Stomach smooth muscle (tissue), 2 donors: ENCODE results near the gene COL5A2.

Source experiments
- H3K27ac ChIP-seq: one replicate; pipeline ENCODE4 v1.7.0; 2013; ENCODE audit warnings: mild to moderate bottlenecking, low read length, inconsistent platforms
- H3K27me3 ChIP-seq, 2 donors: one replicate each; pipeline ENCODE4 v1.7.0; 2013; ENCODE audit warnings: low read length in 2 of 2; ENCODE audit not compliant: insufficient read depth in 2 of 2, control insufficient read depth in 1 of 2
- H3K36me3 ChIP-seq, 2 donors: one replicate each; pipeline ENCODE4 v1.7.0; 2013; ENCODE audit warnings: low read length in 2 of 2; ENCODE audit not compliant: control insufficient read depth in 2 of 2, insufficient read depth in 2 of 2
- H3K4me1 ChIP-seq: one replicate; pipeline ENCODE4 v1.7.0; 2013; ENCODE audit warnings: low read length; ENCODE audit not compliant: control insufficient read depth, insufficient read depth
- H3K4me3 ChIP-seq, 2 donors: one replicate each; pipeline ENCODE4 v1.7.0; 2013; ENCODE audit warnings: low read length in 2 of 2
- H3K9ac ChIP-seq, 2 donors: one replicate each; pipeline ENCODE4 v1.7.0; 2013; ENCODE audit warnings: low read length in 2 of 2, mild to moderate bottlenecking in 1 of 2
- H3K9me3 ChIP-seq, 2 donors: one replicate each; pipeline ENCODE4 v1.7.0; 2013; ENCODE audit warnings: low read length in 2 of 2; ENCODE audit not compliant: control insufficient read depth in 2 of 2
- donor health status: healthy.
- donor health status: Pancreatic carcinoma.

Gene COL5A2

DNA sequence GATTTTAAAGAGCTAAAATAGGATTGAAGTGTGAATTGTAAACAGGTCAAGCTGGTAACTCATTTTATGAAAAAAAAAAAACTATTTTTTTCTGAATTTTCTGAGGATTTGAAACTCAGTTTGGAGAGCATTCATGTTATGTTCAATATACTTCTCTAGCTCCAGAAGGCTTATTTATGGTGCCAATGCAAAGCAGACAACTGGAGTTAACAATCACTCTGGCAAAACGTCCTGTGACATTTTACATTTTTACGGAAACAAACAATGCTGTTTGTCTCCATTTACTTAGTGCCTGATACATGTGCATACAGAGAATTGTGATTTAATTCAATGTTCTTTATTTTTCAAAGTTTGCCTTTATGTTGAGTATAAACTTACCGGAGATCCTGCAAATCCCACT, 96.0 kb downstream of the COL5A2 start:
- Histone ChIP-seq H3K4me3 (no peak overlapping the region), H3K27ac (no peak overlapping the region), H3K9ac (no peak overlapping the region), H3K4me1 (no peaks in the 10 kb centered on the region), H3K36me3 (peaks cover 17 to 19% of the 10 kb centered on the region in 2 donors), H3K9me3 (no peaks in the 10 kb centered on the region), H3K27me3 (no peaks in the 10 kb centered on the region)

DNA sequence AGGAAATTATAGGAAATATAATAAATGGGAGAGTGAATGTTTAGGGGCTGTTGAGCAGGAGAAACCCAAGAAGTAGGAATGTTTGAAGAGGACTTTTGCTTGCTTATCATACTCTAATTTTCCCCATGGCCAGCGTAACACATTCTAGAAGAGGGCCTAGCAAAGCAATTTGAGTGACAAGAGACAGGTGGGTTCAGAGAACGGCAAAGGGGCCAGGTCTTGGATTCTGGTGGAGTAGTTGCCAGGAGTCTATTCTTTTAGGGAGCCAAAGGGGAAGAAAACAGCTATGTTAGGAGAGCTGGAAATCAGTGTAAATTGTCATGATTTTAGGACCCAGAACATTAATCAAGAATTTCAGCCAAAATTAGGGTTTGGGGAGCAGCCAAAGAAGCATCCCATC, 96.5 kb downstream of the COL5A2 start:
- no peak overlapping the region for H3K9ac ChIP-seq
- peaks cover 20 to 21% of the 10 kb centered on the region in 2 donors for H3K36me3 ChIP-seq
- H3K4me3 ChIP-seq = no peak overlapping the region
- no peaks in the 10 kb centered on the region for H3K4me1 ChIP-seq
- H3K9me3 ChIP-seq = no peaks in the 10 kb centered on the region
- H3K27ac ChIP-seq = no peak overlapping the region
- H3K27me3 ChIP-seq = no peaks in the 10 kb centered on the region

DNA sequence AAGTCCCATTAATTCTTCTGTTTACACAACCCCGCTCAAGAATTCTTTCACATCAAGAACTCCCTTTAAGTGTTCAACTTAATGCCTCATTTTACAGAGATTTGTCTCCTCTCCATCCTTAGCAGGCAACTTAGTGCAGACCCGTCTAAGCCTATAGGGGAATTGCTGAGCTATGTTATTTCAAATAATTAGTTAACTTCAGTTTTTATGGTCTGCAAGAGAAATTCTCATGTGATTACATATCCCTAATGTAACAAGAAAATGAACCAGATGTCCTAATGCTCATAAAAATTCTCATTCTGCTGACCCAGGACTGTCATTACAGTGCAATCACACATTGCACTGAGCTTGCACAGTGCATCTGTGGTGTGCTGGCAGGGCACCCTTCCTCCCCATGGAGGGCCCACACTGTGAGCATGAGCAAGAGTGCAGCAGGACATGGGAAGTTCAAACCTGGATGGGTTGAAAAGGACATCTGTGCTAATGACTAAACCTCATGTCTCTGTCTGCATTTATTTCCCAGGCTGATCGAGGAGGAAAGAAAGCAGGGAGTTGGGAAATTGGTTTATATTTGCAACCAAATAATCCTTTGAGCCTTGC, 97.1 kb downstream of the COL5A2 start:
- Histone ChIP-seq H3K9me3 (no peaks in the 10 kb centered on the region), H3K9ac (no peak overlapping the region), H3K27ac (no peak overlapping the region), H3K4me1 (no peaks in the 10 kb centered on the region), H3K36me3 (peaks cover 20 to 26% of the 10 kb centered on the region in 2 donors), H3K4me3 (no peak overlapping the region), H3K27me3 (no peaks in the 10 kb centered on the region)

DNA sequence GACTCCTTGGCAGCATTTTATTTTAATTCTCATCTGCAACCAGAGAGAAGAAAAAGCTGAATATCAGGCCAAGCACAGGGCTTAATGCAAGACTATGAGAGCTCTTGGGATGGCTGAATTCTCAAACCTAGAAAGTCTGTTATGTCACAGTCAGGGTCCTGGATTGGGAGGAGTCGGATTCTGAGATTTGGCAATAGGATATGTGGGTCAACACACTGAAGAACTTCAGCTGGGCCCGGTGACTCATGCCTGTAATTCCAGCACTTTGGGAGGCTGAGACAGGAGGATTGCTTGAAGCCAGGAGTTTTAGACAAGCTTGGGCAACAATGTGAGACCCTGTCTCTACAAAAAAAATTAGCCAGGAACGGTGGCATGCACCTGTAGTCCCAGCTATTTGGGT, 103.0 kb downstream of the COL5A2 start:
- Histone ChIP-seq H3K4me1 (no peaks in the 10 kb centered on the region), H3K9me3 (no peaks in the 10 kb centered on the region), H3K27ac (no peak overlapping the region), H3K9ac (no peak overlapping the region), H3K27me3 (no peaks in the 10 kb centered on the region), H3K4me3 (no peak overlapping the region), H3K36me3 (peaks cover 10 to 25% of the 10 kb centered on the region in 2 donors)

DNA sequence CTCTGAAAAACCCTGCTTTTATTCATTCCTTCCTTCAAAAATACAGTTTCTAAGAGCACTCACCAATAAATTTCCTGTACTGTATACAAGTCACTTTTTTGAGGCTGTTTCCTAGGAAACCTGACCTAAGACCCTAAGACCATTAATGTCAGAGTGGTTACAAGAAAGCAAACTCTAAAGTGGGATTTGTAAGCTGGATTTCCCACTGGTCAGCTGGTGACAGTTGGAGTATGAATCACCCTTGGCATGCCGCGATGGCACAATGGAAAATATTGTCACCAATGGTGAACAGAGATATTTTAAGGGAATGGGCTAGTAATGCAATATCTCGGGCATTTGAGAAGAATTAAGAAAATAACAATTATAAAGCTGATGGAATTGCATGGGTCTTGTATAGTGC, 103.4 kb downstream of the COL5A2 start:
- peaks cover 10 to 29% of the 10 kb centered on the region in 2 donors for H3K36me3 ChIP-seq
- no peaks in the 10 kb centered on the region for H3K9me3 ChIP-seq
- H3K4me3 ChIP-seq = no peak overlapping the region
- no peaks in the 10 kb centered on the region for H3K27me3 ChIP-seq
- no peak overlapping the region for H3K9ac ChIP-seq
- H3K4me1 ChIP-seq = no peaks in the 10 kb centered on the region
- no peak overlapping the region for H3K27ac ChIP-seq

DNA sequence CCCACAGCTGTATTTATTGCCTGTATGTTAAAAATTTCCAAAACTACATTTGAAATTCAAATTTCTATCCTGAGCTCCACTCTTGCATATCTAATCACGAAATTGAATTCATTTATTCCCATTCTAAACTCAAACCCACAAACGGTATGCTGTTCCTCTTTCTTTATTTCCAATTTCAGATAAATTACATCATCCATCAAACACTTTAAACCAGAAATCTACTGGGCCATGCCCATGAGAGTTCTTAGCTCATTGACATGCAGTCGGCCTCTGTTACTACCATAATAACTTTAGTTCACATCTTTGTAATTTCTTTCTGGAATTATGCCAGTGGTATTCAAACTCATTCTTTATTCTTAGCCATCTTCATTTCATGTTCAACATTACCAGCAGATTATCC, 105.1 kb downstream of the COL5A2 start:
- Histone ChIP-seq H3K9me3 (no peaks in the 10 kb centered on the region), H3K9ac (no peak overlapping the region), H3K4me3 (no peak overlapping the region), H3K27me3 (no peaks in the 10 kb centered on the region), H3K4me1 (no peaks in the 10 kb centered on the region), H3K27ac (no peak overlapping the region), H3K36me3 (peaks cover 6 to 32% of the 10 kb centered on the region in 2 donors)

DNA sequence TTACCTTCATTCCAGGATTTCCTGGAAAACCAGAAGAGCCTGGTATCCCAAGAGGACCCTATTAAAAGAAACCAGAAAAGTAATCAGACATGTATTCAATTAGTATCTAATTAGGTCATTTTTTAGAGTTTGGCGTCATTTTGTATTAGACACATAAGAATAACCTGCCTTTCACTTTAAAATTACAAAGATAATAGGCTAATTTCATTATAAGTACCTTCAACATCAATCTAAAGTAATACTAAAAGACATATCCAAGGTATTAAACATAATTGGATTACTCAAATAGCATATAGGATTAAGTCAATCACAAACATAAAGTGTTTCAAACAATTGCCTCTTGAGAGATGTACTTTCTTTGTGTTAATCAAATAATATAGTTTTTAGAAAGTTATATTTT, 107.5 kb downstream of the COL5A2 start:
- no peak overlapping the region for H3K9ac ChIP-seq
- H3K4me3 ChIP-seq = no peak overlapping the region
- no peaks in the 10 kb centered on the region for H3K9me3 ChIP-seq
- no peaks in the 10 kb centered on the region for H3K27me3 ChIP-seq
- H3K36me3 ChIP-seq = peaks cover 4 to 26% of the 10 kb centered on the region in 2 donors
- no peaks in the 10 kb centered on the region for H3K4me1 ChIP-seq
- no peak overlapping the region for H3K27ac ChIP-seq

DNA sequence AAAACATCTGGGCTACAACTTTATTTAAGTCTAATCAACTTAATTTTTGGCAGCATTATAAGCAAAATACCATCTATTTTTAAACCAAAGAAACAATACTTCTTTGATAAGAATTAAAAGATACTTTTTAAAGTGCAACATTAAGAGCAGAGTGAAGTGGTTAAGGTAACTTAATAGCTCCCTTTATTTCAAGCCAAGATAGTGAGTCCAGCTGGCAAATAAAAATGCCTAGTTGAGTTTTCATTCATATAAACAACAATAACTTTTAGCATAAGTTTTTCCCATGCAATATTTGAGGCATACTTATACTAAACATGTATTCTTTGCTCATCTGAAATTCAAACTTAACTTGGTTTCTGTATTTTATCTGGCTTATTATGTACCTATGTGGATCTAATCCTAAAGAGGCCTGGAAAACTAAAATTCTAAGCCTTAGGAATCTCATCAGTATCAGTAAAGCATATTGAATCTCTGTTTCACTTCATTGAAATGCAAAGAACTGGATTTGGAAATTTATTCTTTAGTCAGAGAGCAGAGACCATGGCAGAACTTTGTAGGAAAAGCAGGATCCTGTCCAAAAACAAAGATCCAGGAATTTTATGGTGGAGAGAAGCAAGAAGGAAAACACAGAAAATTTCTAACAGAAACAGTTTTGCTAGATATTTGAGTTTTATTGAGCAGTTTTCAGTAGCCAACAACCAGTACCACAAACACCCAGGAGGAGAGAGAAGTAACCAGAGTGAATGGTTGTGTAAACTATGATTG, 109.5 kb downstream of the COL5A2 start:
- Histone ChIP-seq H3K27ac (no peak overlapping the region), H3K4me3 (no peak overlapping the region), H3K9ac (no peak overlapping the region), H3K9me3 (no peaks in the 10 kb centered on the region), H3K27me3 (no peaks in the 10 kb centered on the region), H3K4me1 (no peaks in the 10 kb centered on the region), H3K36me3 (peaks cover 4 to 36% of the 10 kb centered on the region in 2 donors)

DNA sequence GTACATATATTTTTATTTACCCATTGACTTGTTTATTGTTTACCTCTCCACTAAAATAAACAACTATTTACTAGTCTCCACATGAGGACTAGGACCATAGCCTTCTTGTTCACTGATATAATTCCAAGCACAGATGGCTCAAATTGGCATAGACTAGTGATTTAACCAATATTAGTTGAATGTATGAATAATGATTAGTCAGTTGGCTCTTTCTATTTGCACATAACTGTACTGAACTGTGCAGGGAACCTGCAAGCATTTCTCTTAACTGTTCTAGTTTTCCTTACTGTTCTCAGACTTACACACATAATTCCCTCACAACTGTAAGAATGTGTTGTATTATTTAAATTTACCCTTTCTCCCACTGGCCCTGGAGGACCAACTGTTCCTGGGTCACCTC, 113.5 kb downstream of the COL5A2 start:
- H3K9ac ChIP-seq = no peak overlapping the region

DNA sequence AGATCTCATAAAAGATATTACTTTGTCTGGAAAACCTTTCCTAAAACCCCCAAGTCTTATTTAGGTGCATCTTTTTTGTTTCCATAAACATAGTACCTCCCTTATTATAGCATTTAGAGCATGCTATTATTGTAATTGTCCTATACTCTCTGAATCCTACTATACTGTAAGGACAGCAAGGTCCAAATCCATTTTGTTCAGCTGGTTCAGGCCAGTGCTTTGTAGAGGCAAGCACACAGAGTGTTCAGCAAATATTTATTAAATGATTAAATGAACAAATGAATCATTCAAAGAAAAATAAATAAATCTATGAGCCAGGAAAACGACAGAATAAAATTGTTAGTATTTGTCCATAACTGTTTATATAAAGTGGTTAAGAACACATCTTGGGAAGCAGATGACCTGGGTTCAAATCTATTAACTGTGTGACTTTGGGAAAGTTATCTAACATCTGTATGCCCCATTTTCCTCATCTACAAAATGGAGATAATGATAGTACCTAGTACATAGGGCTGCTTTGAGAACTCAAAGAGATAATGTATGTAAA, 119.4 kb downstream of the COL5A2 start:
- H3K9ac ChIP-seq = no peak overlapping the region
- no peak overlapping the region for H3K27ac ChIP-seq
- H3K4me1 ChIP-seq = no peaks in the 10 kb centered on the region
- H3K36me3 ChIP-seq = peaks cover 25 to 26% of the 10 kb centered on the region in 2 donors
- H3K4me3 ChIP-seq = no peak overlapping the region
- H3K27me3 ChIP-seq = no peaks in the 10 kb centered on the region
- H3K9me3 ChIP-seq = no peaks in the 10 kb centered on the region

More for the DNA sequence above, 113.5 kb downstream of the COL5A2 start:
- H3K27me3 ChIP-seq = no peaks in the 10 kb centered on the region
- no peaks in the 10 kb centered on the region for H3K9me3 ChIP-seq
- no peaks in the 10 kb centered on the region for H3K4me1 ChIP-seq
- peaks cover 18 to 38% of the 10 kb centered on the region in 2 donors for H3K36me3 ChIP-seq
- no peak overlapping the region for H3K4me3 ChIP-seq
- no peak overlapping the region for H3K27ac ChIP-seq

DNA sequence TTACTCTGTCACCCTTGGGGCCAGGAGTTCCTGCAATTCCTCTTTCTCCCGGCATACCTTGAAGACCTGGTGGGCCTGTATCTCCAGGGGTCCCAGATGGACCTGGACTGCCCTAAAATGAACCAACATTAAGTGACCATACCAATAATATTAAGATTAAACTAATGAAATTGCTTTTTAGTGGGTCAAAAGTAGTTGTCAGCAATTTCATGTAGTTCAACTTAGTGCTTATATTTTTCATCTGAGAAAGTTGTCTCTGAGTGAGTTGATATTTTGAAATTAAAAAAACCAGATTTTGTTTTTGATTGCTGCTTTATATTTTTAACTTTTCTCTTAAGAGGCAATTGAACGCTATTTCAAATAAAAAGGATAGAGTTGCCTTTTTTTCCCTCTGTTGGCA, 122.2 kb downstream of the COL5A2 start:
- Histone ChIP-seq H3K9ac (no peak overlapping the region), H3K4me3 (no peak overlapping the region), H3K36me3 (peaks cover 17 to 18% of the 10 kb centered on the region in 2 donors), H3K27ac (no peak overlapping the region), H3K9me3 (no peaks in the 10 kb centered on the region), H3K4me1 (no peaks in the 10 kb centered on the region), H3K27me3 (no peaks in the 10 kb centered on the region)
